Transverse colon (tissue), 4 donors: Measurements from ENCODE around the gene TBX10. TPM values are rescaled to one million over a fixed set of nuclear protein-coding genes. Genes with fewer than 3 reads are reported as not detected.

Source experiments
- DNase-seq: peaks from one replicate; pipeline ENCODE4 v3.0.0-alpha.2; 2019
- H3K27ac ChIP-seq, 4 donors: fragments of 200-600 bp; sonication (generic); 2 replicates each; pipeline ENCODE4 v1.5.1; 2016 to 2018; ENCODE audit warnings: inconsistent platforms in 4 of 4
- H3K27me3 ChIP-seq: fragments of 200-600 bp; sonication (generic); 2 replicates; pipeline ENCODE4 v1.5.1; 2017; ENCODE audit warnings: inconsistent platforms
- H3K36me3 ChIP-seq, 4 donors: fragments of 200-600 bp; sonication (generic); 2 replicates each; pipeline ENCODE4 v1.5.1; 2017 to 2019; ENCODE audit warnings: inconsistent platforms in 4 of 4
- H3K4me1 ChIP-seq, 4 donors: fragments of 200-600 bp; sonication (generic); 2 replicates each; pipeline ENCODE4 v1.5.1; 2017 to 2020; ENCODE audit warnings: inconsistent platforms in 4 of 4
- H3K4me3 ChIP-seq, 4 donors: fragments of 200-600 bp; sonication (generic); 1 replicate in 1 of 4; 2 replicates in 3 of 4; pipeline versions ENCODE4 v1.5.1 to v1.6.1; 2017 to 2019; ENCODE audit warnings: inconsistent platforms in 4 of 4
- H3K9me3 ChIP-seq, 2 donors: fragments of 200-600 bp; sonication (generic); 2 replicates each; pipeline ENCODE4 v1.5.1; 2017 to 2019; ENCODE audit warnings: inconsistent platforms in 2 of 2
- CTCF ChIP-seq, 5 experiments: fragments of 200-600 bp in 3 of 5; fragments of 450-650 bp in 2 of 5; sonication (generic) in 3 of 5; IDR thresholded peaks; 1 replicate in 2 of 5; 2 replicates in 3 of 5; pipeline ENCODE4 v1.5.1; 2016 to 2017; ENCODE audit warnings: antibody characterized with exemption in 5 of 5, inconsistent platforms in 3 of 5, mild to moderate bottlenecking in 2 of 5, moderate library complexity in 1 of 5
- EP300 ChIP-seq: sonication (generic); formaldehyde crosslinking; IDR thresholded peaks from one replicate; pipeline ENCODE4 v1.6.1; 2017; ENCODE audit warnings: antibody characterized with exemption, low read depth
- POLR2A ChIP-seq: fragments of 450-650 bp; IDR thresholded peaks from one replicate; pipeline ENCODE4 v1.6.1; 2016; ENCODE audit warnings: antibody characterized with exemption, mild to moderate bottlenecking, moderate library complexity
- POLR2AphosphoS5 ChIP-seq, 3 donors: sonication (generic); formaldehyde crosslinking; IDR thresholded peaks; one replicate each; pipeline ENCODE4 v1.6.1; 2016; ENCODE audit warnings: antibody characterized with exemption in 3 of 3
- WGBS, 2 donors: methylation state at CpG; one replicate each; pipeline ENCODE4 v1.1.5; 2018; ENCODE audit warnings: low coverage in 1 of 2; 5-methylcytosine and 5-hydroxymethylcytosine counted together
- in situ Hi-C, 4 donors: fragments of 200-750 bp; cut with MboI; loops; one replicate each; pipeline versions ENCODE4 v1.15.0 to v1.15.1; 2017; ENCODE audit warnings: low sequenced_read_pairs in 3 of 4, low pct_ligation_motif_present in 1 of 4, low pct_unique_long_range_greater_than_20kb in 1 of 4
- intact Hi-C: fragments of 100-400 bp; cut with DNase I; formaldehyde crosslinking; loops from one replicate; pipeline ENCODE4 v1.15.1; 2023; ENCODE audit warnings: low total_unique reads
- total RNA-seq, 4 donors: library from RNA; depleted of rRNA; stranded (reverse); fragments of >200 nt; gene quantifications; one replicate each; pipeline ENCODE4 v1.1.0, GENCODE V29; 2016

Gene TBX10
- total RNA-seq, 4 donors from 2014 or later, result 1.3 to 16.5 (median 15.0) TPM; not detected in 1

DNA sequence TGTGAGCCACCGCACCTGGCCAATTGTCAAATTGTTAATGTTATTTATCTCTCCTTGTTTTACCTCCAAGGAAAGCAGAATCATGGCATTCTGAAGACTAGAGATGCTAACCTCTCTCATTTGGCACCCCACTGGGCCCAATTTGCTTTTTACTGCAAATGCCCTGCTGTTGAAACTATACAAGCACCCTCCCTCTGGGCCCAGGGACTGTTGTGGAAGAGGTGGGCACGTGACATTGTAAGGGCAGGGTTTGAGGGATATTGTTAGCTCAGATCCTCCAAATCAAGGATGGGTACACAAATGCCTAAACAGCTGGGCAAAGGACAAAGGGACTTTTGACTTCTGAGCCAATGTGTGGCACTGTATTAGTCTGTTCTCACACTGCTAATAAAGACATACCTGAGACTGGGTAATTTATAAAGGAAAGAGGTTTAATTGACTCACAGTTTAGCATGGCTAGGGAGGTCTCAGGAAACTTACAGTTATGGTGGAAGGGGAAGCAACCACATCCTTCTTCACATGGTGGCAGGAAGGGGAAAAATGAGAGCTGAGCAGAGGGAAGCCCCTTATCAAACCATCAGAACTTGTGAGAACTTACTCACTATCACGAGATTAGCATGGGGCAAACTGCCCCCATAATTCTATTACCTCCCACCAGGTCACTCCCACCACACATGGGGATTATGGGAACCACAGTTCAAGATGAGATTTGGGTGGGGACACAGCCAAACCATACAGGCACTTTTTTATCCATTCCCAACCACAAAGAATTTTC lies 41.3 kb upstream of the TBX10 start:
- H3K27ac ChIP-seq, result no peak overlapping the region
- no peak for TF ChIP-seq POLR2A
- TF ChIP-seq EP300, result no peak
- TF ChIP-seq CTCF (IDR thresholded peaks at IDR 0.05), result no peak
- DNase-seq, result no peak
- no peaks in the 10 kb centered on the region for H3K27me3 ChIP-seq
- no peaks in the 10 kb centered on the region for H3K9me3 ChIP-seq
- in situ Hi-C loops (no loop called here), intact Hi-C loops (no loop called here)
- H3K4me3 ChIP-seq, result no peak overlapping the region
- no peaks in the 10 kb centered on the region for H3K4me1 ChIP-seq
- H3K36me3 ChIP-seq, result no peaks in the 10 kb centered on the region
- 81% methylated on average over 3 of the region's 3 CpGs; no CpG with 5 or more reads in 1 of the 2 donors for WGBS, 2 donors

- H3K27ac ChIP-seq, result peak overlapping the region in 3 of 4 donors; percentile 44 to 50 (median 45)
- intact Hi-C loops, result no loop called here
- no peak for TF ChIP-seq EP300
- no peak for TF ChIP-seq POLR2A
- no peak for TF ChIP-seq CTCF (IDR thresholded peaks at IDR 0.05)
- no peak for TF ChIP-seq POLR2AphosphoS5 (IDR thresholded peaks at IDR 0.05)
Measured at GRCh38 chr11:67675058-67675747, 35.6 kb upstream of the TBX10 start.

DNA sequence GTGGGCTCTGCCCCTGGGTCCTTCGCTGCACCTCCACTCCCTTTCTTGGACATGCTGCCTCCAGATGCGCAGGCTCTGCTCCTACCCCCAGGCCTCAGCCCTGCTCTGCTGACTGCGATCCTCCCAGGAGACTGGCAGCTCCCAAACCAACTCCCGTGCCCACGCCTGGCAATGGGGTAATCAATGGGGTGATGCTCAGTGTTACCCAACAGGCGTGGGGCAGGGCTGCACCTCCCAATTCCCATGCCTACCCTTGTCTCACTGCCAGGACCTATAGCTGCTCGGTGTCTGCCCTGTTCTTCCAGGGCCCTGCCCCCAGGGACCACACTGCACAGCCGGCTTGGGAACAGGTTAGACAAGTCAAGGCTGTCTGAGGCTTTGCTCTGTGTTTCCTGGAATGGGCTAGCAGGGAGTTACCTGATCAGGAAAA lies 34.9 kb upstream of the TBX10 start, which contains the start of gene ALDH3B2:
Gene ALDH3B2, minus strand, starts transcription at position 182 of the 430 bp plus-strand sequence. CDS start 7,688 bp downstream, outside the sequence.
- TF ChIP-seq CTCF (IDR thresholded peaks at IDR 0.05) (no peak), POLR2AphosphoS5 (IDR thresholded peaks at IDR 0.05) (peak in 2 of 3 donors; percentile 10 to 63), EP300 (no peak)
- in situ Hi-C loops, result no loop called here
- peaks cover 5% of the 10 kb centered on the region for H3K27me3 ChIP-seq
- no peaks in the 10 kb centered on the region for H3K9me3 ChIP-seq
- H3K4me1 ChIP-seq, result peaks cover 0 to 13% (median 8%) of the 10 kb centered on the region in 4 donors
- intact Hi-C loops, result no loop called here
- peak within 1 kb of the TSS in 3 of 4 donors; percentile 44 to 50 (median 45) for H3K27ac ChIP-seq
- H3K36me3 ChIP-seq, result no peaks in the 10 kb centered on the region
- WGBS, 2 donors, result 71% methylated on average over 8 of the region's 8 CpGs; no CpG with 5 or more reads in 1 of the 2 donors
- no peak within 1 kb of the TSS for H3K4me3 ChIP-seq
- peak; percentile 81 for DNase-seq

More at GRCh38 chr11:67675058-67675747, 35.6 kb upstream of the TBX10 start:
- 59 to 90% methylated on average over 2 to 12 of the region's 12 CpGs for WGBS, 2 donors
- Histone ChIP-seq H3K27me3 (peaks cover 5% of the 10 kb centered on the region), H3K4me1 (peaks cover 0 to 13% (median 8%) of the 10 kb centered on the region in 4 donors), H3K9me3 (no peaks in the 10 kb centered on the region), H3K36me3 (no peaks in the 10 kb centered on the region), H3K4me3 (no peak overlapping the region)
- in situ Hi-C loops, result no loop called here
- DNase-seq, result peak; percentile 31

DNA sequence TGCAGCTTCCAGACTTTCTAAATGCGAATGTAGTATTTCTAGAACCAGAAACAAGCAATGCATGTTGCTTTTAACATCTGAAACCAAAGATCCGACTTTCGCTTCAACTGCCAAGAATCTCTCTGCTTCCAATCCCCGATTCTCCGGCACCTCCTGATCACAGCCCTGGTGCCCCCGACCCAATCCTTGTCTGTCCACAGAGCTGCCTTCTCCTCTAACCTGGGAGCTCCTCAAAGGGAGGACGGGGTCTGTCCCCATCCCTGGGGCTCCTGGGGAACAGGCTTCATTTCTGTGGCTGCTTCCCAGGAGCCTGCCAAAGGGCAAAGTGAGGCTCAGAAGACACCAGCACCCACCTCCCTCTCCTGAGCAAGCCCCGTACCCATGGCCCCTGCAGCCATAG lies 34.3 kb upstream of the TBX10 start:
- TF ChIP-seq EP300, result no peak
- TF ChIP-seq CTCF (IDR thresholded peaks at IDR 0.05), result no peak
- TF ChIP-seq POLR2A, result no peak
- no peak for TF ChIP-seq POLR2AphosphoS5 (IDR thresholded peaks at IDR 0.05)
- in situ Hi-C loops (no loop called here), intact Hi-C loops (no loop called here)
- peak overlapping the region in 1 of 4 donors; percentile 50 for H3K27ac ChIP-seq
- no peak for DNase-seq
- no peaks in the 10 kb centered on the region for H3K36me3 ChIP-seq
- H3K4me3 ChIP-seq, result no peak overlapping the region
- H3K4me1 ChIP-seq, result peaks cover 0 to 13% (median 8%) of the 10 kb centered on the region in 4 donors
- peaks cover 5% of the 10 kb centered on the region for H3K27me3 ChIP-seq
- WGBS, 2 donors, result 72 to 80% methylated on average over 1 to 7 of the region's 8 CpGs
- H3K9me3 ChIP-seq, result no peaks in the 10 kb centered on the region
